Neuronal stem cell (in vitro differentiated cells): Measurements from ENCODE around the gene MCHR1.

ENCODE experiments used
- DNase-seq: peaks from one replicate; pipeline ENCODE4 v3.0.0-alpha.2; 2013; ENCODE audit warnings: low spot score
- H2AFZ ChIP-seq: one replicate; pipeline ENCODE4 v1.6.1; 2013; ENCODE audit warnings: mild to moderate bottlenecking, low read length, inconsistent platforms
- H2AK5ac ChIP-seq: 2 replicates; pipeline ENCODE4 v1.6.1; 2013; ENCODE audit warnings: low read depth, mild to moderate bottlenecking, inconsistent platforms, low read length, moderate library complexity, mixed read lengths
- H2BK120ac ChIP-seq: 2 replicates; pipeline ENCODE4 v1.6.1; 2013; ENCODE audit warnings: low read depth, mild to moderate bottlenecking, inconsistent platforms, low read length, moderate library complexity, mixed read lengths
- H2BK12ac ChIP-seq: one replicate; pipeline ENCODE4 v1.6.1; 2013; ENCODE audit warnings: low read length, inconsistent platforms
- H2BK15ac ChIP-seq: 2 replicates; pipeline ENCODE4 v1.6.1; 2013; ENCODE audit warnings: mild to moderate bottlenecking, low read length, inconsistent platforms, mixed read lengths
- H2BK5ac ChIP-seq: one replicate; pipeline ENCODE4 v1.6.1; 2013; ENCODE audit warnings: inconsistent platforms, mild to moderate bottlenecking, low read length, moderate library complexity
- H3K14ac ChIP-seq: one replicate; pipeline ENCODE4 v1.6.1; 2013; ENCODE audit warnings: low read length, inconsistent platforms
- H3K18ac ChIP-seq: 2 replicates; pipeline ENCODE4 v1.6.1; 2013; ENCODE audit warnings: low read length, inconsistent platforms
- H3K23ac ChIP-seq: 2 replicates; pipeline ENCODE4 v1.6.1; 2013; ENCODE audit warnings: low read depth, mild to moderate bottlenecking, mixed read lengths, low read length, inconsistent platforms; ENCODE audit not compliant: poor library complexity
- H3K27ac ChIP-seq: replicated peaks from 3 replicates; pipeline ENCODE4 v1.5.1; 2013; ENCODE audit warnings: low read length, inconsistent platforms
- H3K27me3 ChIP-seq, 3 experiments: 2 replicates each; pipeline ENCODE4 v1.6.1; 2013; ENCODE audit warnings: low read length in 3 of 3, mild to moderate bottlenecking in 2 of 3, inconsistent platforms in 1 of 3, low read depth in 1 of 3, mixed read lengths in 1 of 3, moderate library complexity in 1 of 3; ENCODE audit not compliant: control insufficient read depth in 3 of 3, insufficient read depth in 3 of 3
- H3K36me3 ChIP-seq, 2 donors: replicated peaks in 1 of 2; 2 replicates each; pipeline ENCODE4 v1.6.1; 2013; ENCODE audit warnings: low read length in 2 of 2; ENCODE audit not compliant: control insufficient read depth in 2 of 2, insufficient read depth in 2 of 2
- H3K4ac ChIP-seq: 2 replicates; pipeline ENCODE4 v1.6.1; 2013; ENCODE audit warnings: inconsistent platforms, mild to moderate bottlenecking, low read length, moderate library complexity
- H3K4me1 ChIP-seq, 2 donors: 1 replicate in 1 of 2; 2 replicates in 1 of 2; pipeline ENCODE4 v1.6.1; 2013; ENCODE audit warnings: low read length in 2 of 2, low read depth in 1 of 2; ENCODE audit not compliant: control insufficient read depth in 2 of 2, insufficient read depth in 1 of 2
- H3K4me2 ChIP-seq: one replicate; pipeline ENCODE4 v1.6.1; 2013; ENCODE audit warnings: mild to moderate bottlenecking, low read length, inconsistent platforms; ENCODE audit not compliant: insufficient read depth, poor library complexity, severe bottlenecking
- H3K4me3 ChIP-seq, 2 donors: 2 replicates each; pipeline ENCODE4 v1.5.1; 2013; ENCODE audit warnings: low read length in 2 of 2, mild to moderate bottlenecking in 2 of 2, inconsistent platforms in 1 of 2, moderate library complexity in 1 of 2
- H3K79me1 ChIP-seq: one replicate; pipeline ENCODE4 v1.6.1; 2013; ENCODE audit warnings: low read depth, mild to moderate bottlenecking, inconsistent platforms, low read length, moderate library complexity
- H3K9ac ChIP-seq: one replicate; pipeline ENCODE4 v1.6.1; 2013; ENCODE audit warnings: mild to moderate bottlenecking, low read depth, low read length, inconsistent platforms; ENCODE audit not compliant: poor library complexity
- H3K9me3 ChIP-seq, 2 donors: replicated peaks in 1 of 2; 2 replicates each; pipeline versions ENCODE3 to v1.6.1; 2013; ENCODE audit warnings: low read length in 2 of 2, mild to moderate bottlenecking in 2 of 2, inconsistent platforms in 1 of 2, low read depth in 1 of 2, mixed read lengths in 1 of 2, moderate library complexity in 1 of 2; ENCODE audit not compliant: control insufficient read depth in 2 of 2, insufficient read depth in 1 of 2
- H4K8ac ChIP-seq: one replicate; pipeline ENCODE4 v1.6.1; 2013; ENCODE audit warnings: low read depth, mild to moderate bottlenecking, inconsistent platforms, low read length, moderate library complexity
- H4K91ac ChIP-seq: one replicate; pipeline ENCODE4 v1.6.1; 2013; ENCODE audit warnings: low read length, low read depth, mild to moderate bottlenecking, inconsistent platforms; ENCODE audit not compliant: poor library complexity
- WGBS, 2 donors: extraction: QIAGEN DNeasy Blood & Tissue Kit; methylation state at CpG; one replicate each; pipeline ENCODE4 v1.1.7; 2013; ENCODE audit warnings: missing lambda C conversion rate in 2 of 2, mixed read lengths in 1 of 2; ENCODE audit not compliant: insufficient read length in 2 of 2, insufficient replicate concordance in 1 of 2; ENCODE audit errors: extremely low coverage in 2 of 2; 5-methylcytosine and 5-hydroxymethylcytosine counted together

Gene MCHR1

GRCh38 chr22:40705918-40706682, 26.8 kb downstream of the MCHR1 start:
- H3K9ac ChIP-seq = no peak overlapping the region
- H3K27me3 ChIP-seq = peaks cover 0 to 53% (median 1%) of the 10 kb centered on the region in 3 experiments
- H2BK5ac ChIP-seq = no peak overlapping the region
- no peak overlapping the region for H3K4me3 ChIP-seq
- H3K4ac ChIP-seq = no peak overlapping the region
- H4K8ac ChIP-seq = no peak overlapping the region
- H3K18ac ChIP-seq = no peak overlapping the region
- DNase-seq = no peak
- no peak overlapping the region for H3K23ac ChIP-seq
- H2AFZ ChIP-seq = no peak overlapping the region
- H3K36me3 ChIP-seq = no peaks in the 10 kb centered on the region
- H3K27ac ChIP-seq = no peak overlapping the region
- no peak overlapping the region for H2AK5ac ChIP-seq
- H4K91ac ChIP-seq = no peak overlapping the region
- WGBS, 2 donors = no CpG with 5 or more reads among the region's 9 CpGs
- H3K4me2 ChIP-seq = no peak overlapping the region
- H3K14ac ChIP-seq = no peak overlapping the region
- peaks cover 2 to 8% of the 10 kb centered on the region in 2 donors for H3K9me3 ChIP-seq
- H2BK120ac ChIP-seq = no peak overlapping the region
- no peak overlapping the region for H2BK15ac ChIP-seq
- no peak overlapping the region for H2BK12ac ChIP-seq
- H3K79me1 ChIP-seq = no peaks in the 10 kb centered on the region
- H3K4me1 ChIP-seq = peaks cover 0 to 6% of the 10 kb centered on the region in 2 donors

- Histone ChIP-seq H3K9ac (no peak overlapping the region), H3K27me3 (peaks cover 0 to 56% (median 7%) of the 10 kb centered on the region in 3 experiments), H3K14ac (no peak overlapping the region), H3K4ac (no peak overlapping the region), H3K27ac (no peak overlapping the region), H3K4me2 (no peak overlapping the region), H3K23ac (no peak overlapping the region), H3K4me1 (peaks cover 0 to 11% of the 10 kb centered on the region in 2 donors), H3K18ac (no peak overlapping the region), H3K36me3 (no peaks in the 10 kb centered on the region), H2AK5ac (no peak overlapping the region), H4K91ac (no peak overlapping the region), H2BK15ac (no peak overlapping the region), H3K79me1 (no peaks in the 10 kb centered on the region), H2BK5ac (no peak overlapping the region), H2AFZ (no peak overlapping the region), H3K9me3 (peaks cover 2 to 8% of the 10 kb centered on the region in 2 donors), H4K8ac (no peak overlapping the region), H2BK120ac (no peak overlapping the region), H3K4me3 (no peak overlapping the region), H2BK12ac (no peak overlapping the region)
- WGBS, 2 donors = no CpG with 5 or more reads among the region's 2 CpGs
- DNase-seq = no peak
These were observed 27.9 kb downstream of the MCHR1 start for GRCh38 chr22:40707154-40707553.

GRCh38 chr22:40708177-40708576, 28.9 kb downstream of the MCHR1 start:
- Histone ChIP-seq H3K18ac (no peak overlapping the region), H2BK15ac (no peak overlapping the region), H3K4me2 (no peak overlapping the region), H3K27ac (no peak overlapping the region), H3K9ac (no peak overlapping the region), H2BK5ac (no peak overlapping the region), H4K91ac (no peak overlapping the region), H2BK120ac (no peak overlapping the region), H3K36me3 (no peaks in the 10 kb centered on the region), H2BK12ac (no peak overlapping the region), H3K23ac (no peak overlapping the region), H2AFZ (no peak overlapping the region), H4K8ac (no peak overlapping the region), H2AK5ac (no peak overlapping the region), H3K27me3 (peaks cover 2 to 60% (median 17%) of the 10 kb centered on the region in 3 experiments), H3K79me1 (no peaks in the 10 kb centered on the region), H3K14ac (no peak overlapping the region), H3K9me3 (peaks cover 2 to 8% of the 10 kb centered on the region in 2 donors), H3K4me3 (no peak overlapping the region), H3K4ac (no peak overlapping the region), H3K4me1 (peaks cover under 1 to 11% of the 10 kb centered on the region in 2 donors)
- no peak for DNase-seq
- no CpG with 5 or more reads among the region's 5 CpGs for WGBS, 2 donors

- Histone ChIP-seq H3K27me3 (peaks cover 2 to 51% (median 20%) of the 10 kb centered on the region in 3 experiments), H2AFZ (peak overlapping the region; percentile 25), H4K91ac (no peak overlapping the region), H3K9ac (no peak overlapping the region), H3K9me3 (peaks cover 2 to 8% of the 10 kb centered on the region in 2 donors), H2BK12ac (no peak overlapping the region), H3K14ac (no peak overlapping the region), H3K27ac (no peak overlapping the region), H3K4ac (no peak overlapping the region), H2BK15ac (no peak overlapping the region), H2BK120ac (no peak overlapping the region), H4K8ac (no peak overlapping the region), H3K79me1 (no peaks in the 10 kb centered on the region), H3K4me1 (peaks cover 6 to 18% of the 10 kb centered on the region in 2 donors), H3K18ac (no peak overlapping the region), H3K4me2 (no peak overlapping the region), H3K23ac (no peak overlapping the region), H2AK5ac (no peak overlapping the region), H3K4me3 (no peak overlapping the region), H3K36me3 (no peaks in the 10 kb centered on the region), H2BK5ac (no peak overlapping the region)
- DNase-seq = no peak
- WGBS, 2 donors = no CpG with 5 or more reads among the region's 6 CpGs
These were observed 30.6 kb downstream of the MCHR1 start for GRCh38 chr22:40709752-40710413.
